ENCODE measurements around the gene TP53RK.
"Not testable (repeated sequence)": the region's sequence is repeated elsewhere in the genome, so short reads cannot be mapped to it uniquely, and the experiment has no call there.

The TP53RK gene

GRCh38 chr20:46682063-46682821 lies 7.0 kb downstream of the TP53RK start:
- DNase-seq: peak; percentile 55

GRCh38 chr20:46681032-46681854 lies 8.0 kb downstream of the TP53RK start:
- peak; percentile 87 for DNase-seq

DNA sequence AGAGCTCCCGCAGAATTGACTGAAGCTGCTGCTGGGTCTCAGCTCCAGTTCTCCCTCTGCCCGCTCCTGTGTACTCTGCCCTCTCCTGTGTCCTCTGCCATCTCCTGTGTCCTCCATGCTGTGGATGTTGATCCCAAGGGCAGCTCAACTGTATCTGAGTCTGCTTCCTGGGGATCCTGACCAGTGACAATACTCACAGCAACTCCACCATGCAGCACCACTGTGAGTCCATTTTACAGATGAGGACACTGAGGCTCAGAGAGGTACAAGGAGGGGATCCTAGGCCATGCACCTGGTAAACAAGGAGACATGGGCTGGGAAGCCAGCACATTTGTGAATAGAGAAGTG lies 8.6 kb downstream of the TP53RK start:
- no peak for DNase-seq

- DNase-seq: no peak
These were observed 10.7 kb downstream of the TP53RK start for GRCh38 chr20:46678516-46678915.

DNA sequence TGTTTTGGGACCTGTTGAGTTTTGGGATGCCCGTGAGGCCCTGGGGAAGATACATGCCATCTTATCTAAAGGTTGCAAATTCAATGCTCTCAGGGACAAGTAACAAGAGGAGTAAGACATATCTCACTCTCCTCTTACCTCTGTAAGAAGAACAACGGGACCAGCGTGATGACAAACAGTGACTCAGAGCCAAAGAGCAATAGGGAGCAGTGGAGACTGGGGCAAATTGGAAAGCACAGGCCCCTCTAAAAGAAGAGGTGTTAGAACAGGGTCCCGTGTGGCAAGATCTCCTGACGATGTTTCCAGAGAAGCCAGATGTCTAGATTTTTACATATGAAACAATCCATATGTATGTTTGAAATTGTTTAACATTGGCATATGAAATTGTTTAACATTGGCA lies 11.6 kb downstream of the TP53RK start:
- DNase-seq: no peak

GRCh38 chr20:46676649-46677316 lies 12.5 kb downstream of the TP53RK start:
- not testable (repeated sequence) for DNase-seq

DNA sequence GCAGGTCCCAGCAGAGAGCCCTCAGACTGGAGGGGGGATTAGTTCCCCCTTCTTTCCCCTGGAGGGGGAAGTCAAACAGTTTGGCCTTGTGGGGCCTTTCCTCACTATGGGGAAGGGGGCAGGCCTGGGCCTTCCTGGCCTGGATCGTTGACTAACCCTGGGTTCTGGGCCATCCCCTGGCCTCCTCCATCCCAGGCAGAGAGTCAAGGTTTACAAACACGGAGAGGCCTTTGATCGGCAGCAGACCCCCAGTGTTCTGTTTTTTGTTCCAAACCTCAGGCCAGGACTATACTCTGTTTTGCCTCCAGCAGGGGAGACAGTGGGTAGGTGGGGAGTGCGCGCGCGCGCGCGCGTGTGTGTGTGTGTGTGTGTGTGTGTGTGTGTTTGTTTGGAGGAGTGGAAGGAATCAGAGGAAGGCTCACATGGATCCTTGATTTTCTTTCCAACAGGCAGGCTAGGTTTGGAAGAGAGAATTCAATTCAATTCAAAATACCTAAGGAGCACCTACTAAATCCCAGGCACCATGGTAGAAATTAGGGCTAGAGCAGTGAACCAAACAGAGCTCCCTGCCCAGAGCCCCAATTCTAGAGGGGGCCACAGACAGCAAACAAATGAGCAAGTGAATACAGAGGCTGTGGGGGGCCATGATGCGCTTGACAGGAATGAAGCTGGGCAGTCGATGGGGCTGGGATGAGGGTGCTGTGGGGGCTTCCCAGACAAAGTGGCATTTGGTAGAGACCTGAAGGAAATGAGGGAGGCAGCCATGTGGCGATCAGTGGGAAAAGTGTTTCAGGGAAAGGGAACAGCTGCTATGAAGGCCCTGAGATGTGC lies 14.8 kb downstream of the TP53RK start:
- no peak for DNase-seq

- no peak for DNase-seq
These were observed 15.6 kb downstream of the TP53RK start for GRCh38 chr20:46673394-46674252.

- no peak for DNase-seq
These were observed 16.6 kb downstream of the TP53RK start for GRCh38 chr20:46672543-46673148.

DNA sequence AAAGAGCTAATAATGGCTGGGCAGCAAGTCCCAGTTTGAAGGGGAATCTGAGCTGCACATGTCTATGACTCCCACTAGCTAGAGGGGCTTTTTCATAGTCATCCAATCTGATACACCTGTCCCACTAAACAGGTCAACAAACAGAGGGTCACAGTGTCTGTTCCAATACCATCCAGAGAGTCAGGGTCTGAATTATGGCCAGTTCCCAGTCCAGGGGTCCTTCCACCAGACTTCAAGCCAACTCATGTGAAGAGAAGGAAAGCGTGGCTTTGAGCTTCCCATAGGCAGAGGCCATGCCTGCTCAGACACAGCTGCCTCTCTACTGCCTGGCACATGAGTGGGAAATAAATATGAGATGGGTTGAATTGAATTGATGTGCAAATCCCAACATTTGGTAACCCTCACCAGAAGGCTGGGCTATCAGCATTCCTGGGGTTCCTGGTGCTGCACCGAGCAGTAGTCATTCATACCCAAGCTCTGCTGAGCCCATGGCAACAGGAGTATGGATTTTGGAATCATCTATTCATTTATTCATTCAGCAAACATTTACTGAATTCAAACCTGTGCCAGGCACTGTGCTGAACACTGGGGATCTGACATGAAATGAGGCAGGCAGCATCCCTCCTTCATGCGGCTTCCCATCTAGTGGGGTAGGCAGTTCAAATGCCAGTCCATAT lies 17.2 kb downstream of the TP53RK start:
- no peak for DNase-seq

DNA sequence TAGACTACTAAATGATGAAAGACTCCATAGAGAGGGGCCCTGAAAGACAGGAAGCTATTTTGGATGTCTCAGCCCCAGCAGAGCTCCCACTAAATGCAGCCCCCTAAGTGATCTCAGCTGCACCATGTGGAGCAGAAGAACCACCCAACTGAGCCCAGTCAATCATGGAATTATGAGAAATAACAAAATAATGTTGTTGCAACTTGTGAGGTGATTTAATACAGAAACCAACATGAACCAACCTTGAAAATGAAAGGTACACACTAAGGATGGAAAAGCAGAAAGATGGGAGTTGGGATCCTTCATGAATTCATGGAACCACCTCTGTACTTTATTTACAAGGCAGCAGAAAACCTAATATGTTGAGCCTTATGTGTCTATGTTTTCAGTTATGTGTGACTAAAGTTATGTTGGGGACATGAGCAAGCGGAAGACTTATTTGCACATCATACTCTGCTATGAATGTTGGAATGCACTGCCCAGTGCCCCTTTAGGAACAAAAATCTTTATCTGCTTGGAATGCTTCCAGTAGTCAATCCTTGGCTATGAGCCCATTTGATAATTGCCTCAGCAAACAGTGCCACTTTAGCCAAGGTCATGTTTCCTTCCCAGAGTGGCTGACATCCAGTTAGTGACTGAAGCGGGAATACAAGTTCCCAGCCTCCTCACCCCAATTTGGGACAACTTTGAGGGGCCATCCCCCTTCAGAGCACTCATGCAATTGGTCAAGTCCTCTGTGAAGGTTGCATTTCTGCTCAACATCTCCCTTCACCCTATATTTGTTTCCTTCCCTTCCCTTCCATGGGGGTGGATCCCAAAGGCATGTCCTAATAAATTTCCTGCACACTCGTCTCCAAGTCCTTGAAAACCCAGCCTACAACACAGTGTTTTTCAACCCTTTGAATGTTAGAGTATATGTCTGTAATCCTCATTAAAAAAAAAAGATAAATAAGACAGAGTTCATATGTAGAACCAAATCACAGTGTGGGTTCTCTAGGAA lies 18.4 kb downstream of the TP53RK start:
- DNase-seq: no peak

DNA sequence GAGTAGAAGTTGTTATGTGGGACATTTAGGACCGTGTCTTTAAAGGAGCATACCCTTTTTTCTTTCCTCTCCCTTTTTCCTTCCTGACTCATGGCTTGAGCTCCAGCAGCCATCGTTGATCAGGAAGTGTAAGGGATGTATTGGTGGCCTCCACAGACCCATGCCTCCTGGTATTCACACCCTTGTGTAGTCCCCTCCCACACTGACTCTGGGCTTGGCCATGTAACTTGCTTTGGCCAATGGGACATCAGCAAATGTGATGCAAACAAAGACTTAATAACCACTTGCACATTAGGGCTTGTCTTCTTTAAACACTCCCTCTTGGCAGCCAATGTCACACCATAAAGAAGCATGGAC lies 19.0 kb downstream of the TP53RK start:
- DNase-seq: no peak

GRCh38 chr20:46666818-46667515 lies 22.3 kb downstream of the TP53RK start:
- no peak for DNase-seq

- no peak for DNase-seq
These were observed 22.9 kb downstream of the TP53RK start for GRCh38 chr20:46666306-46666705.

GRCh38 chr20:46665602-46666001 lies 23.6 kb downstream of the TP53RK start:
- no peak for DNase-seq

- no peak for DNase-seq
These were observed 25.7 kb downstream of the TP53RK start for GRCh38 chr20:46663531-46663930.

DNA sequence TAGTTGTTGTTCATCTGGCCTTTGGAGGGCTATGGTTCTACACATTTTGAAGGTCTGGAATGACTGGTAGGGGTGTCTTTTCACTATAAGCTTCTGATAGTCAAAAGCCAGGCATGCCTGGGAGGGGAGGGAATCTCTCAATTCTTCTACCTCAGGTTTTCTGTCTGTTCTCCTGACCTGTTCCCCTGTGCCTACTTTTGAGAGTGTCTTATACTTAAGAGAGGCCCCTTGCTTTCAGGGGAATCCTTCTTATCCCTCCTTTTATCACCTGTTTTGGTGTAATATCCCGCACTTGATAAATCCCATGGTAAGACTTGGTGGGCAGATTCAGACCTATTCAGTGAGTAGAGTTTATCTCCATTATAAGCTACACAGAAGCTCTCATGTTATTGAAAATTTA lies 27.6 kb downstream of the TP53RK start:
- no peak for DNase-seq

- no peak for DNase-seq
These were observed 28.8 kb downstream of the TP53RK start for GRCh38 chr20:46660487-46660886.

- no peak for DNase-seq
These were observed 31.6 kb downstream of the TP53RK start for GRCh38 chr20:46657618-46658017.

All from hematopoietic multipotent progenitor cell treated with erythropoietin and hydrocortisone succinate and interleukin-3 and kit ligand, for 4 days (in vitro differentiated cells).